HepG2 (cell line): ENCODE results near the gene USP14. TPM values are rescaled to one million over a fixed set of nuclear protein-coding genes. Genes with fewer than 3 reads are reported as not detected.

Source experiments
- CREB3 ChIP-seq: sonication (generic); formaldehyde crosslinking; IDR thresholded peaks from 2 replicates; pipeline ENCODE4 v1.5.0; 2020; ENCODE audit warnings: missing genetic modification reagents
- EP300 ChIP-seq, 3 experiments: sonication (generic) in 1 of 3; formaldehyde crosslinking in 1 of 3; IDR thresholded peaks; 2 replicates each; pipeline versions ENCODE4 v1.5.1 to v1.6.1; 2011 to 2020; ENCODE audit warnings: low read depth in 2 of 3, low read length in 2 of 3, borderline replicate concordance in 1 of 3, improper control_type of control experiment in 1 of 3, mild to moderate bottlenecking in 1 of 3, missing genetic modification reagents in 1 of 3, moderate library complexity in 1 of 3
- HDAC1 ChIP-seq: sonication (generic); formaldehyde crosslinking; IDR thresholded peaks from 2 replicates; pipeline ENCODE4 v1.5.1; 2020; ENCODE audit warnings: mild to moderate bottlenecking, missing genetic modification reagents
- MYNN ChIP-seq: sonication (generic); formaldehyde crosslinking; IDR thresholded peaks from 2 replicates; pipeline ENCODE4 v1.4.0; 2020; ENCODE audit warnings: mild to moderate bottlenecking, low read depth, missing genetic modification reagents
- NFE2L1 ChIP-seq: sonication (generic); formaldehyde crosslinking; IDR thresholded peaks from 2 replicates; pipeline ENCODE4 v1.4.0; 2020; ENCODE audit warnings: missing genetic modification reagents, mild to moderate bottlenecking, borderline replicate concordance
- NFIB ChIP-seq: sonication (generic); formaldehyde crosslinking; IDR thresholded peaks from 2 replicates; pipeline ENCODE4 v1.9.0; 2021; ENCODE audit warnings: missing genetic modification reagents, mild to moderate bottlenecking, borderline replicate concordance
- RFX5 ChIP-seq: IDR thresholded peaks from 2 replicates; pipeline ENCODE4 v1.6.1; 2011; ENCODE audit warnings: low read depth, low read length, improper control_type of control experiment
- RFXAP ChIP-seq: sonication (generic); formaldehyde crosslinking; IDR thresholded peaks from 2 replicates; pipeline ENCODE4 v1.4.0; 2020; ENCODE audit warnings: missing genetic modification reagents, borderline replicate concordance
- SP1 ChIP-seq, 2 experiments: fragments of 450-650 bp in 1 of 2; sonication (generic) in 1 of 2; formaldehyde crosslinking in 1 of 2; IDR thresholded peaks; 2 replicates each; pipeline versions ENCODE4 v1.4.0 to v1.6.1; 2016 to 2020; ENCODE audit warnings: missing genetic modification reagents in 1 of 2
- U2AF1 ChIP-seq: fragments of 200-400 bp; formaldehyde crosslinking; optimal IDR thresholded peaks from 2 replicates; pipeline ENCODE3; 2017; ENCODE audit warnings: mild to moderate bottlenecking, low read depth, low read length
- WIZ ChIP-seq: sonication (generic); formaldehyde crosslinking; IDR thresholded peaks from 2 replicates; pipeline ENCODE4 v1.5.1; 2020; ENCODE audit warnings: mild to moderate bottlenecking, missing genetic modification reagents
- ZNF143 ChIP-seq: sonication (generic); formaldehyde crosslinking; IDR thresholded peaks from 2 replicates; pipeline ENCODE4 v1.4.0; 2020; ENCODE audit warnings: missing genetic modification reagents
- ZNF160 ChIP-seq: sonication (generic); formaldehyde crosslinking; IDR thresholded peaks from 2 replicates; pipeline ENCODE4 v1.8.0; 2022; ENCODE audit warnings: mild to moderate bottlenecking, inconsistent platforms, missing genetic modification reagents
- ZNF205 ChIP-seq: IDR thresholded peaks from 2 replicates; pipeline ENCODE4 v1.6.1; 2018; ENCODE audit warnings: missing biosample characterization, missing genetic modification reagents
- ZNF770 ChIP-seq: sonication (generic); formaldehyde crosslinking; IDR thresholded peaks from 2 replicates; pipeline ENCODE4 v1.5.0; 2020; ENCODE audit warnings: mild to moderate bottlenecking, missing genetic modification reagents
- polyA plus RNA-seq, 8 experiments: library from polyadenylated mRNA; depleted of rRNA in 3 of 8; stranded (reverse) in 7 of 8; unstranded in 1 of 8; fragments of >200 nt; fragmentation: Illumina TruSeq in 4 of 8; extraction: Trizol in 4 of 8; gene quantifications; 2 replicates each; pipeline versions ENCODE4 v1.2.1 to v1.2.3, GENCODE V29; 2011 to 2016; ENCODE audit warnings: low read depth in 4 of 8, missing spikeins in 1 of 8, mixed read lengths in 1 of 8; ENCODE audit not compliant: insufficient read depth in 1 of 8
- total RNA-seq, 5 experiments: library from RNA; depleted of rRNA; stranded (reverse); fragments of >200 nt; fragmentation: Illumina TruSeq; extraction: Trizol; gene quantifications; 2 replicates each; pipeline ENCODE4 v1.2.3, GENCODE V29; 2016; ENCODE audit warnings: low read depth in 1 of 5
- TF ChIP-seq, protein P1 (sequence below): sonication (generic); formaldehyde crosslinking; IDR thresholded peaks from 2 replicates; pipeline ENCODE4 v1.8.1; 2023; ENCODE audit warnings: mild to moderate bottlenecking, missing genetic modification reagents
- TF ChIP-seq, protein P2 (sequence below): sonication (generic); formaldehyde crosslinking; IDR thresholded peaks from 2 replicates; pipeline ENCODE4 v1.9.0; 2022; ENCODE audit warnings: missing genetic modification reagents, mild to moderate bottlenecking, borderline replicate concordance
- TF ChIP-seq, protein P3 (sequence below): sonication (generic); formaldehyde crosslinking; IDR thresholded peaks from 2 replicates; pipeline ENCODE4 v1.4.0; 2020; ENCODE audit warnings: missing genetic modification reagents, borderline replicate concordance

The USP14 gene
- total and polyA plus RNA-seq, 2 of the 13 experiments (the other 11 are each of a cell fraction or from before 2014, with no cell fraction given) = 14.7 to 16.6 TPM

GRCh38 chr18:158128-159036 is at the start of gene USP14 (continued):
- peak; percentile 91 for TF ChIP-seq CREB3 (CRISPR knock-in tag)
- TF ChIP-seq ZNF770 (CRISPR knock-in tag) = peak; percentile 54; the same call in 1 of the 2 replicates
- TF ChIP-seq, protein P1, sequence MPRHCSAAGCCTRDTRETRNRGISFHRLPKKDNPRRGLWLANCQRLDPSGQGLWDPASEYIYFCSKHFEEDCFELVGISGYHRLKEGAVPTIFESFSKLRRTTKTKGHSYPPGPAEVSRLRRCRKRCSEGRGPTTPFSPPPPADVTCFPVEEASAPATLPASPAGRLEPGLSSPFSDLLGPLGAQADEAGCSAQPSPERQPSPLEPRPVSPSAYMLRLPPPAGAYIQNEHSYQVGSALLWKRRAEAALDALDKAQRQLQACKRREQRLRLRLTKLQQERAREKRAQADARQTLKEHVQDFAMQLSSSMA (CRISPR knock-in tag) = peak; percentile 88; the same call in 1 of the 2 replicates
- no peak; a peak in 1 of 4 replicates for TF ChIP-seq EP300 (IDR thresholded peaks at IDR 0.05; ENCODE audit: low read depth in 2 of 2, low read length in 2 of 2)
- peak; percentile 22; the same call in 1 of the 2 replicates for TF ChIP-seq EP300 (CRISPR knock-in tag; IDR thresholded peaks at IDR 0.05; ENCODE audit: borderline replicate concordance)
- TF ChIP-seq ZNF143 (CRISPR knock-in tag) = peak; percentile 71
- peak; percentile 89 for TF ChIP-seq ZNF160 (CRISPR knock-in tag)
- peak; percentile 89; the same call in 1 of the 2 replicates for TF ChIP-seq RFXAP (CRISPR knock-in tag)
- TF ChIP-seq, protein P2, sequence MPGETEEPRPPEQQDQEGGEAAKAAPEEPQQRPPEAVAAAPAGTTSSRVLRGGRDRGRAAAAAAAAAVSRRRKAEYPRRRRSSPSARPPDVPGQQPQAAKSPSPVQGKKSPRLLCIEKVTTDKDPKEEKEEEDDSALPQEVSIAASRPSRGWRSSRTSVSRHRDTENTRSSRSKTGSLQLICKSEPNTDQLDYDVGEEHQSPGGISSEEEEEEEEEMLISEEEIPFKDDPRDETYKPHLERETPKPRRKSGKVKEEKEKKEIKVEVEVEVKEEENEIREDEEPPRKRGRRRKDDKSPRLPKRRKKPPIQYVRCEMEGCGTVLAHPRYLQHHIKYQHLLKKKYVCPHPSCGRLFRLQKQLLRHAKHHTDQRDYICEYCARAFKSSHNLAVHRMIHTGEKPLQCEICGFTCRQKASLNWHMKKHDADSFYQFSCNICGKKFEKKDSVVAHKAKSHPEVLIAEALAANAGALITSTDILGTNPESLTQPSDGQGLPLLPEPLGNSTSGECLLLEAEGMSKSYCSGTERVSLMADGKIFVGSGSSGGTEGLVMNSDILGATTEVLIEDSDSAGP (CRISPR knock-in tag) = peak; percentile 88
- TF ChIP-seq ZNF205 = peak; percentile 64; the same call in 1 of the 2 replicates
- TF ChIP-seq NFE2L1 (CRISPR knock-in tag) = peak; percentile 55; the same call in 1 of the 2 replicates
- TF ChIP-seq WIZ (CRISPR knock-in tag) = peak; percentile 94
- TF ChIP-seq RFX5 = no peak
- peak; percentile 60; the same call in 1 of the 2 replicates for TF ChIP-seq HDAC1 (CRISPR knock-in tag)
- peak; percentile 81; the same call in 1 of the 2 replicates for TF ChIP-seq MYNN
- no peak for TF ChIP-seq U2AF1
- no peak for TF ChIP-seq SP1 (IDR thresholded peaks at IDR 0.05)
- peak; percentile 70; the same call in 1 of the 2 replicates for TF ChIP-seq SP1 (CRISPR knock-in tag; IDR thresholded peaks at IDR 0.05)
- TF ChIP-seq NFIB (CRISPR knock-in tag) = no peak
- TF ChIP-seq, protein P3, sequence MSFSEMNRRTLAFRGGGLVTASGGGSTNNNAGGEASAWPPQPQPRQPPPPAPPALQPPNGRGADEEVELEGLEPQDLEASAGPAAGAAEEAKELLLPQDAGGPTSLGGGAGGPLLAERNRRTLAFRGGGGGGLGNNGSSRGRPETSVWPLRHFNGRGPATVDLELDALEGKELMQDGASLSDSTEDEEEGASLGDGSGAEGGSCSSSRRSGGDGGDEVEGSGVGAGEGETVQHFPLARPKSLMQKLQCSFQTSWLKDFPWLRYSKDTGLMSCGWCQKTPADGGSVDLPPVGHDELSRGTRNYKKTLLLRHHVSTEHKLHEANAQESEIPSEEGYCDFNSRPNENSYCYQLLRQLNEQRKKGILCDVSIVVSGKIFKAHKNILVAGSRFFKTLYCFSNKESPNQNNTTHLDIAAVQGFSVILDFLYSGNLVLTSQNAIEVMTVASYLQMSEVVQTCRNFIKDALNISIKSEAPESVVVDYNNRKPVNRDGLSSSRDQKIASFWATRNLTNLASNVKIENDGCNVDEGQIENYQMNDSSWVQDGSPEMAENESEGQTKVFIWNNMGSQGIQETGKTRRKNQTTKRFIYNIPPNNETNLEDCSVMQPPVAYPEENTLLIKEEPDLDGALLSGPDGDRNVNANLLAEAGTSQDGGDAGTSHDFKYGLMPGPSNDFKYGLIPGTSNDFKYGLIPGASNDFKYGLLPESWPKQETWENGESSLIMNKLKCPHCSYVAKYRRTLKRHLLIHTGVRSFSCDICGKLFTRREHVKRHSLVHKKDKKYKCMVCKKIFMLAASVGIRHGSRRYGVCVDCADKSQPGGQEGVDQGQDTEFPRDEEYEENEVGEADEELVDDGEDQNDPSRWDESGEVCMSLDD (CRISPR knock-in tag) = no peak; the same call in 1 of the 2 replicates
